IPS DF 4.7 (cell line): ENCODE data around the gene ABTB2.

Experiments used
- DNase-seq: peaks from one replicate; pipeline ENCODE4 v3.0.0-alpha.2; 2013; ENCODE audit warnings: low spot score; ENCODE audit errors: extremely low read depth

The ABTB2 gene

DNA sequence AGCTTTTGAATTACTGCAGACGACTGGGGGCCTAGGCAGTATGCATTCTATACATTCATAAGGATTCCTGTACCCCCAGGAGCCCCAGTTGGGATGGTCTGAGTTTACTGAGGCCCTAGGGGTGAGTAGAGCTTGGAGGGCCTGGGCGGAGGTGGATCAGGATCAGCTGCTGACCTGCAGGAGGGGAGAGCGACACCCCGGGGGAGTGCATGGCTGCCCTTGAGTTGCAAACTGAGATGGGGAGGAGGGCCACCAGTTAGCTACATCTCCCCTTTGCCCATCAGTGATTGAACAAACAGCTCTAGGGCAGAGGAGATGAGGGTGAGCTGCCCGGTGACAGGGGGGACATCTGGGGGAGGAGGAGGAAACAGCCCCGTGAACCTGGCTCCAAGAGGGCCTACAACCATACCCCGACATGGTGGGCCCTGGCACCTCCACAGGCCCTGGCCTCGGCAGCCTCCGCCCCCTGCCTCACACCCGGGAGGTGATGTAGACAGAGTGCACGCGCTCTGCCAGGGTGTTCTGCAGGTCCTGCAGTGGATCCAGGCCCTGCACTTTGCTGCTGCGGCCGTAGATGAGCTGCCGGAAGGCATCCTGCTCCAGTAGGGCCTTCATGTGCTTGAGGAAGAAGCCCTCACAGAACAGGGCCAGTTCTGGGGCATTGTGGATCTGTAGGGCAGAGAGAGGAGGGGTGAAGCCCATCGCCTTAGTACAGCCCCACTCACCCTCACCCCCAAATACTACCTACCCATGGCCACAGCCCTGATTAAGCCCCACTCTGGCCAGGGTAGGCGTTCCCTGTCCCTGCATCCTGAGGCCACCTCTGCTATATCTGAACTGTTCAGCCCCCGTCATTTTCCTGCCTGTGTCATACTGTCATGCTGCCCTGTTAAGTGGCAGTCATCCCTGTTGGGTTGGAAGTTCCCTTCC, 205.6 kb downstream of the ABTB2 start:
- DNase-seq: no peak

DNA sequence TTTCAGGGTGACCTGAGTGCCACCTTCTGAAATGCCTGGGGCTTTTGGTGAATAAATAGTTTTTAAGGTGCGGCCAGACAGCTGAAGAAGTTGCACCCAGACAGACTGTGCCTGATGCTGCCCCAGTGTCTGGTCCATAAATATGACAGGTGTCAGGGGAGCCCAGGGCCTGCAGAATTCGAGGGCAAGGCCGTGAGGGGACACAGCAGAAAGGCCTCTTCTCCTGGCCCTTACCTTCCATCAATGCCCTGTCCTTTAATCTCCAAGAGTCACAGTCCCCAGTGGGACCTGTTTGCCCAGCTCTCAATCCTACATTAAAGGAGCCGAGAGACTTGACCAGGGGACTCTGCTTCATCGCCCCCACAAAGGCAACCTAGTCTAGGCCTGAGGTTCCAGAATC, 206.6 kb downstream of the ABTB2 start:
- no peak for DNase-seq

DNA sequence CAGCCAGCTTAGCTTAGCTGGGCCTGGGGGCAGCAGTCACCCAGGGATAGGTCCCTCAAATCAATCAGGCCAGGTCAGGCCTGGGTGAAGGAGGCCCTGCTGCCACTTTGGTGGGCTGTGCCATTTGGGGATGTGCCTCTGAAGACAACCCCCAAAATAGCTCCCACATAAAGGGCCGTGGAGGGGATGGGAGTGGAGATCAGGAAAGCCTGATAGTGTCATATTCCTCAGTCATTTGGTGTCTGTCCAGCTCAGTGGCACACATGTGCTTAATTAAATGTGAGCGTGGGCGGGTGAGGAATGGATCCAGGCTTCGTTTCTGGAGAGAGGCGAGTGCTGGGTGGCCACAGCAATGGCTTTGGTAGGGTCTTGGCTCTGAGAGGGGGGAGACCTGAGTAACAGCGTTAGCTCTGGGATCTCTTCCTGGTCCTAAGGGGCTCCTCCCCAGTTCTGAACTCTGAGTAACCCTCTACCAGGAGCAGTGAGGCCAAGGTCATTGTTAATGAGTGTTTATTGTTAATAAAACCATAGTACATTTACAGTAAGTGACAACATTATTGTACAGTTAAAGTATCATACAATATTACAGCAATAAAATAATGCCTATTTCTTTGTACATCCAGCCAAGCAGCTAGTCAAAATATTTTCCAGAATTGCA, 207.2 kb downstream of the ABTB2 start:
- no peak for DNase-seq

DNA sequence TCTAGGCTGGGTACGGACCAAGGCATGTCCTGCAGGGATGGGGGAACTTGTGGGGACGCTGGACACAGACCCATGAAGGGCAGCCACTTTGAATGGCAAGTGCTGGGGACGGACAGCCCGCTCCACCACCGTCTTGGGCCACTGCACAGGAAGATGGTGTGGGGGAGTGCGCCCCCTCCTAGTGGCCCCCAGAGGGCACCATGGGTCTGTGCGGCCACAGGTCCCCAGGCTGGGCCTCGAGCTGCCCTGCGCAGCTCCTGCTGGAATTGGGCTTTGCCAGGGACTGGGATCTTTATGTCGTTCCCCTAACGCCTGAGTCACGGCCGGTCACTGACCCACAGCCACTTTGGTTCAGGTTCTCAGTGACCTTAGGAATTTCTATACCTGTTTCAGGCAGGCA, 208.0 kb downstream of the ABTB2 start:
- DNase-seq: no peak

DNA sequence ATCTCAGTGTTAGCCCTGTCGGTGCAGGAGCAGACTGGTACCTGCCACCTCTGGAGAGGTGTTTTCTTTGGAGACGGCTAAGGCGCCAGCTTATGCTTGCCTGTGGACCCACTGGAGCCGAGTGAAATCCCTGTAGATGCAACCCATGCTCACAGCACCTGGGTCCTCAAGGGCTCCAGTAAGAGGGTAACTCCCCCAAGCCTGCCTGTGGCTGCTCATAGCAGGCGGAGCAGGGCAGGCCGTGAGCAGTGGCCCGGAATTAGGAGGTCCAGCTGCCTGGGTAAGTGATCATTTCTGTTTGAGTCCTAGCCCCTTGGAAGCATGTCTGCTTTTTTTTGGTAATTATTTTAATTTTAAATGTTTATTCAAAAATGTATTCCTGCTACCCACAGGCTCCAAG, 208.5 kb downstream of the ABTB2 start:
- DNase-seq: no peak

DNA sequence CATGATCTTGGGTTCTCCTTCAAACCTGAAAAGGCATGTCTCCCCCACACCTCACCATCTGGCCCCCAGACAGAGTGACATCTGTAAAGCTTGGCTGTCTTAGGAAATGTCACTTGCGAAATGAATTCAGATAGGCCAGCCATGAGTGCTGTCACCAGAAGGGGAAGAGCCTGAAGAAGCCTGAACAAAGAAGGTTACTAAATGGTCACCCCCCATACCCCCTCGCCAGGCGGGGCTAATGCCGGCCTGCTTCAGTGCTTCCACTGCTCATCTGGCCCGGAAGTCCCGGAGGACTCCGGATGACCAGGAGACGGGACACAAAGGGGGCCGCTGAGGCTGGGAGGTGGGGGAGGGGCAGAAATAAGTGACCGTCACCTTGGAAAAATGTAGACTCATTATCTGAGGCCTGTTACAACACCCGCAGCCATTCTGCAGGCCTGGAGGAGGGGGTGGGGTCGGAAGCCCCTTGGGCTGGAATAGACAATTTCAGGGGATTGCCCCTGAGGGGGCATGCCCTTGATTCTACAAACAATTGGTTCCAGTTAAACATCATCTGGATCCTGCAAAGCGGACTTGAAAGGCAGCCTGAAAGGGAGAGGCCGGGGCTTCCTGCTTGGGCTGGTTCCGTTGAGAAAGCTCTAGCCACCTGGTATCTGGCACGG, 209.2 kb downstream of the ABTB2 start:
- DNase-seq: no peak

DNA sequence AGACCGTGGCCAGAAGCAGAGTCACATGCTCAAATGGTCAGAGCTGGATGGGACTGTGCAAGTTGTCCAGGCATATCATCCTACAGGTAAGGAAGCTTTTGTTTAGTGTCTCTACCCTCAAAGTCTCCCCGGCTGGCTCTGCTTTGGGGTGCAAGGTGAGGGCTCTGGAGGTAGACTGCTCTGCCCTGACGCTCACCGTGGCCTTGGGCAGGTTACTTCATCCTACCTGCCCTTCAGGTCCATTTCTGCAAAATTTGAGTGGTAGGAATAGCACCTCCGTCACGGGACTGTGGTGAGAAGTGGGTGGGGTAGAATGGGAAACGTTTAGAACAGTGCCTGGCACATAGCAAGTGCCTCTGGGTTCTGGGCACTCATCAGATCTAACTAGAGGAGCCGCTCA, 210.2 kb downstream of the ABTB2 start:
- no peak for DNase-seq

DNA sequence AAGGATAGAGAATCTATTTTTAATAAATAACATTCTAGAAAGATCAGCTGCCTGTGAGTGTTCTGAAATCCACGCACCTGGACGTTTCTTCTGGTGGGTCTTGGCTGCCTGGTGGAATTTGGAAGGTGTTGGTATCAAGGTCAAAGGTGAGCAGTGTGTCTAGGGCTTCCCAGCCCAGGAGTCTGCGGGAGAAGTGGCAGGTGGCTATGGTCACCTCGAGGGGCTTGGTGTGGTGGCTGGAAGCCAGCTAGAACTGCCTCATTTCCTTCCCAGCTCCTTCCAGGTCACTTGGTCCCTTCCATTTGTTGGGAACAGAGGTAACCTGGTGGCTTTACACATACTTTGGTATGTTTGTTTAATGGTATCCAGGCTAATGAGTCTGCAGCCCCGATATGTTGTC, 210.9 kb downstream of the ABTB2 start:
- DNase-seq: no peak

DNA sequence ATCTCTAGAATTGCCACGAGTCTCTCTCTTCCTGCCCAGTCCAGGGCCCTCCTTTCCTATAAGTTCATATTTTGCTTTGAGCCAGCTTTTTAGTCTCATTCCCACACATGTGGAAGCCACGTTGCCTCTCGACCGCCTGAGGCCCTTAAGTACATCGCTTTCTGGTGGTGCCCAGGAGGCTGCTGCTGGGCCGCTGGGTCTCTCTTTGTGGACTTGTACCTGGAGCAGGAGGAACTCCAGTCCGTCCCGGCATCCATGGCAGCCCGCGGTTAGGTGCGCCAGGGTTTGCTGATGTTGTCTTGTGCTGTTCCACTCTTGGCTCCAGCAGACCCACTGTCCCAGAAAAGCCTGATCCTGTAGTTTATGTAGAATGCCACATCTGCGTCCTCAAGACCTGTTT, 211.4 kb downstream of the ABTB2 start:
- no peak for DNase-seq

DNA sequence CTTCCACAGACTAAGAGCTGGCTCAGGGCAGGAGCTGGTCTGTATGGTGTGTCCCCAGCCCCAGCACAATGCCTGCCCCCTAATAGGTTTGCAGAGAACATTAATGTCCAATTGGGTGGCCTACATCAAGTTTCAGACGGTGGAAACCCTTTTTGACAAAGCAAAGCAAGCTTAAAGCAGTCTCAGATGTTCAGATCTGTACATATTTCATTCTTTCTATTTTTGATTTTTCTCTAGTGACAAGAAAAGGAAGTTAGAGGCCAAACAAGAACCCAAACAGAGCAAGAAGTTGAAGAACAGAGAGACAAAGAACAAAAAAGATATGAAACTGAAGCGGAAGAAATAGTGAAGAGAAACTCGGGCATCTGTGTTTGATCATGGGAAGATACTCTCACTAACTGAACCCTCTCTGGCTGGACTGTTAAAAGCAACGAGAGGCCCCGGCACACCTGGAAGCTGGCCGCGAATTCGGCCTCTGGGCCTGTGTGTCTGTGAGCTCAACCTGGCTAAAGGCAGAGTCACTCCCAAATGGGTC, 211.9 kb downstream of the ABTB2 start:
- no peak for DNase-seq

DNA sequence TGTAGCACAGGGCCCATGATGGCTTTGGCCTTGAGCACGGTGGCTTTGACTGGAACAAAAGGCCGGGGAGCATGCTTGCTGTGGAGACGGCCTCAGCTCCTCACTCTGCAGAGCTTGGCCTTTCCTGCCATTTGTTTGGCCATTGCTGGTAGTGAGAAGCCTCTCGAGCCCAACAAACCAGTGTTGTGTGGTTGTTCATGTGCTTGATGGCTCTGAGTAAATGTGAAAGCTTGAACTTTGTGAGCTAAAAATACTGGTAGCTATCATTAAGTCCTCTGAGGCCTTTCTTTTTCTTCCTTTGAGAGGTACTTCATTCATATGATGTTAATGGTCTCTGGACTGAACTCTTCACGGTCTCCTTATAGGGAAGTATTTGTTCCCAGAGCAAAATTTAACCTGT, 212.7 kb downstream of the ABTB2 start:
- no peak for DNase-seq

DNA sequence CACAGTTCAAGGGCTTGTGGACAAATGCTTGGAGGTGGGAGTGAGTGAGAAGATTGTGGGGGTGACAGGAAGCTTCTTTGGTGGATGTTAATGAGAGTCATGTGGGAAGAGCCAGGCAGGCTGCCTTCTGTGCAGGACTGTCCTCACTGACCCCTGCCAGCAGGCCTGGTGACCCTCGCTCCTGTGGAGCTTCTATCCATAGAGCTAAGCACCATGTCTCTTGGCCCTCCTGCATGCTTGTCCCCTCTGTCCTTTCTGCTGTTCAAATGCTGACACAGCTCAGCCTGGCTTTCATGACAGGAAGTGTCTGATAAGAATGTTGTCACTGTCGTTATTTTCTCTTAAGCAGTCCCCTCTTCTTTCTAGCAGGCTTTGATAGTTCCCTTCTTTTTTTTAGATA, 214.8 kb downstream of the ABTB2 start:
- no peak for DNase-seq

DNA sequence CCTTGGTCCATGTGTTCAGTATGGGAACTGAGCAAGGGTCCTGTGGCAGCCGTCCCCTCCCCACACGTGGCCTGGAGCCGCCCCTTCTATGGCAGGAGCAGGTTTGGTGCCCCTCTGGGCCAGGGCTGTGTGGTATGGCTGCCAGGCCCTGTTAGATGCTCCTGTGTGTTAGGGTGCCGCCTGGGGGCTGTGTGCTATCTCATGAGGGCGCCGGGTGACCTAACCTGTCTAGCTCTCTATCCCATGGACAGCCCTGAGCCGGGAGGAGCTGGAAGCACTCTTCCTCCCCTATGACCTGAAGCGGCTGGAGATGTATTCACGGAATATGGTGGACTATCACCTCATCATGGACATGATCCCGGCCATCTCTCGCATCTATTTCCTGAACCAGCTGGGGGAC, 217.7 kb downstream of the ABTB2 start:
- DNase-seq: no peak

DNA sequence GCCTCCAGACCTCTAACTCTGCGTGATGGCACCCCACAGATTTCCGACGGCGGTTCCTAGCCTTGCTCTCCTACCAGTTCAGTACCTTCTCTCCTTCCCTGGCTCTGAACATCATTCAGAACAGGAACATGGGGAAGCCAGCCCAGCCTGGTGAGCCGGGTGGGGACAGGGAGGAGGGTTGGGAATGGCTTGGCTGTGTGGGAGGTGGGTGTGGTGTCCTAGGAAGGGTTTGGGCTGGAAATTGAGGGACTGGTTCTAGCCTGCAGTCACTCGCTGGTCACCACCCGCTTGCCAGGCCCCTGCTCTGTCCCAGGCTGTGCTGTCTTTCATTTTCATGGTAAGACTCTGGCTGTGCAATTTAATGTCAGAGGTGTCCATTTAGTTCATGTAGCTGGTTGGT, 218.5 kb downstream of the ABTB2 start:
- no peak for DNase-seq

DNA sequence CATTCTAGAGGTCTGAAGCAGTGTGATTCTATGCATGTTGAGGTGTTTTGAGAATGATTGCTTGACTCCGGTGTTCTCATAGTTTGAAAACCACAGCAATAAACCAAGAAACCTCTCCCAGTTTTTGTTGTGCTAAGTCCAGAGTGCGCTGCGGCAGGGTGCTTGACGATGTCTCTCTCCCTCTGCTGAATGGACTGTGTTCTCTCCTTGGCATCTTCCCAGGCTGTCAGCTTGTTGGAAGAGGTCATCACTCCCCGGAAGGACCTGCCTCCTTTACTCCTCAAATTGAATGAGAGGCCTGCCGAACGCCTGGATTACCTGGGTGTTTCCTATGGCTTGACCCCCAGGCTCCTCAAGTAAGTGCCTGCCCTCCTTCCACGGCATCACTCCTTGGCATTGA, 221.4 kb downstream of the ABTB2 start:
- DNase-seq: no peak

DNA sequence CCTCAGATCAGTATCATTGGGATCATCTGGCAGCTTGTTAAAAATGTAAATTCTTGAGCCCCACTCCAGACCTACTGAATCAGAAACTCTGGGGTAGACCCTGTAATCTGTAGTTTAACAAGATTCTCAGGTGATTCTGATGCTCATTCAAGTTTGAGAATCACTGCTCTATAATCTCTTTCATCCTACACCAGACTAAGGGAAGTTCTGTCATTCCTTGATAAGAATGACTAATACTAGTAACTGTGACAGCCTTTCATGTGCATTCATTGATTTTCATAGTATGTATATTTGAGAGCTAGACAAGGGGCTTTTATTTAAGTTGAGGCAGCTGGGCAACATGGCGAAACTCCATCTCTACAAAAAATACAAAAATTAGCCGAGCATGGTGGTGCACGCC, 222.4 kb downstream of the ABTB2 start:
- no peak for DNase-seq

DNA sequence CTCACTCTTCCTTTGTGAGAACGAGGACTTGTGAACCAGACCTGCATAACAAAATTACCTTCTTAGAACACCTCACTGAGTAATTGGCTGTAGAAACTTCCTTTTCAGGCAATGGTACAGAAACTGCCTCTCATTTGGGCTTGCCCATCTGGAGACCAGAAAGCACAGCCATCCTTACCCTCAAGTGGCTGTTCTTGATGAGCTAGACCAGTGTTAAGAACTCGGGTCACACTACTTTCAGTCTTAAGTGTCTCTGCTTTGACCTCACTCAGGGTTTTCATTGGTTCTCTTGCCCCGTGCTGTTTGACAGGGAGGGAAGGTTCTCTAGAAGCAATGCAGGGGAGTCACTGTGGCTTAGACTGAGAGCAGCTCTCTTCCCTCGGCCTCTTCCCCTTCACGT, 223.0 kb downstream of the ABTB2 start:
- no peak for DNase-seq

DNA sequence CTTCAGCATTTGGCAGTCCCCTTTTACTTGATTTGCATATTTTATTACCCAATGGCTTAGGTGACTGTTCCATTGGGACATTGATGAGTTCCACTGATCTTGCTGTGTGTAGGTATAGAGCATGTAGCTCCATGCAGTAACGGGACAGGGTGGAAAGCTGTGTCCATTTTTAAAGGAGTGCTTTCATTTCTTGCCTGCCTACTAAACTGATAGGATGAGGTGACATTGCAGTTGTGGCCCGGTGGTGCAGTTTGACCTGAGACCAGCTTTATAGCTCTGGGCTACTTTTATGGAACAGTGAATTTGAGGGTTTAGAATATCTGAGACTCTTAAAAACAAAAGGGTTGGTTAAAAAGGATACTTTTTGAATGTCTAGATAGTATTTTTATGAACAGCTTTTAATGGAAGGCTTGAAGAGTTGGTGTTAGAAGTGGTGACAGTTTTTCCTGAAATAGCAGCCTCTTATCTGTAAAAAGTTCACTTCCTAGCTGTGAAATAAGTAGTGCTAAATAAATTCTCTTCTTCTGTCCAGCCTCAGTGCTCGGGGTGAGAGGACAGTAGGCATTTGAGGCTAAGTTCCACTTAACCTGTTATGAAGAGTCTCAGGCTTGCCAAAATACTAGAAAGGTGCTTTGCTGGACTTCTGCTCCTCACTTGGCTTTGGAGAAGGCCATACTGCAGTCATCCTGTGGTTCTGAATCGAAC, 225.4 kb downstream of the ABTB2 start:
- DNase-seq: no peak

DNA sequence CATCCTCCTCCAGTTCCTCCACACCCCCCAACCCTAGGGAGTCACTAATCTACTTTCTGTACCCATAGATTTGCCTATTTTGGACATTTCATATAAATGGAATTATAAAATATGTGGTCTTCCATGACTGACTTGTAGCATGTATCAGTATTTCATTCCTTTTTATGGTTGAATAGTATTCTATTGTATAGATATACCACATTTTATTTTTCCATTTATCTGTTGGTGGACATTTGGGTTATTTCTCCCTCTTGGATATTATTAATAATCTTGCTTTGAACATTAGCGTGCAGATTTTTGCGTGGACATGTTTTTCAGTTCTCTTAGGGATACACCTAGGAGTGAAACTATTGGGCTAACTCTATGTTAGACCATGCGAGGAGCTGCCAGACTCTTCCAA, 229.0 kb downstream of the ABTB2 start:
- no peak for DNase-seq

DNA sequence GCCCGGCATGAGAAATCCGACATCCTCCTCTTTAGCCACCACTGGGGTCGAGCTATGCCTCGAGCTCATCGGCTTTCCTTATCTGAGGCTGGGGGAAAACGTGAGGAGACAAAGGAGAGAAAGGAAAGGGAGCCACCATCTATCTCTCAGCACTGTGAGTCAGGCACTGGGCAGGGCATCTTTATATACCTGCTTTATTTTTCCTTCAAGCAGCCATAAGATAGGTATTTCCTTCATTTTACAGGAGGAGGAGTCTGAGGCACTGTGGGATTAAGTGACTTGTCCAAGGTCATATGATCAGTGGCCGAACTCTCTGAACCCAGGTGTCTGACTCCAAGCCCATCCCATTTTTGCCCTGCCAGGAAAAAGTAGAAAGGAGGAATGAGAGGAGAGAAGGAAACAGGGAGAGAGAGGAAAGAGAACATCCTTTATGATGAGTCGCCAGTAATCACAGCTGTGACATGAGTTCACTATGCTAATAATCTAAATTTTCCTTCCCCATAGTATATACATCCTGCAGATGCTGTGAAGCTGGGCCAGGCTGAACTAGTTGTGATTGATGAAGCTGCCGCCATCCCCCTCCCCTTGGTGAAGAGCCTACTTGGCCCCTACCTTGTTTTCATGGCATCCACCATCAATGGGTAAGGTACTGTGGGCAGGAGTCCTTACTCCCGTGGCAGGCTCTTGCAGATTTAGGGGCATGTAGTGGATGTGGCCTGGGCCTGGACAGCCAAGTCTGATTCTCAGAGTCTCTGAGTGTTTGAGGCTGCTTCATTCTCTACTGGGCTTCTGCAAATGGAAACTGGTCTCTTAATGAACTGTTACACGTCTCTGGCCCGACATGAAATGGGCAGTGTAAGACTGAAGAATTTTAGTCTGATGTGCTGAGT, 230.6 kb downstream of the ABTB2 start:
- no peak for DNase-seq
